H1 (cell line): Measurements from ENCODE around the gene NHEJ1. TPM values are rescaled to one million over a fixed set of nuclear protein-coding genes. Genes with fewer than 3 reads are reported as not detected.

Experiments
- ASH2L ChIP-seq: fragments of 200-600, 300-600 bp; sonication (generic); IDR thresholded peaks from one replicate; pipeline ENCODE4 v1.7.1; 2017; ENCODE audit warnings: low read length
- BRCA1 ChIP-seq: IDR thresholded peaks from 2 replicates; pipeline ENCODE4 v1.6.1; 2012; ENCODE audit warnings: low read depth, low read length, improper control_type of control experiment
- CHD7 ChIP-seq: fragments of 300-600 bp; sonication (generic); IDR thresholded peaks from 2 replicates; pipeline ENCODE4 v1.7.1; 2012; ENCODE audit warnings: low read length, moderate library complexity, mild to moderate bottlenecking, inconsistent platforms; ENCODE audit not compliant: insufficient replicate concordance
- EGR1 ChIP-seq: IDR thresholded peaks from 2 replicates; pipeline ENCODE4 v1.6.1; 2011; ENCODE audit warnings: low read depth, low read length, borderline replicate concordance
- GABPA ChIP-seq: IDR thresholded peaks from 2 replicates; pipeline ENCODE4 v1.6.1; 2011; ENCODE audit warnings: mild to moderate bottlenecking, low read length, moderate library complexity, borderline replicate concordance; ENCODE audit not compliant: insufficient read depth
- NRF1 ChIP-seq: IDR thresholded peaks from 2 replicates; pipeline ENCODE4 v1.6.1; 2011; ENCODE audit warnings: mild to moderate bottlenecking, low read depth, low read length, improper control_type of control experiment
- polyA plus RNA-seq, 7 experiments: library from polyadenylated mRNA; depleted of rRNA in 3 of 7; stranded (reverse) in 5 of 7; unstranded in 2 of 7; fragments of >200 nt in 5 of 7; fragments of 200-250 nt in 2 of 7; gene quantifications; 1 replicate in 5 of 7; 2 replicates in 1 of 7; 4 replicates in 1 of 7; pipeline versions ENCODE4 v1.2.1 to v1.2.3, GENCODE V29; 2011 to 2013; ENCODE audit warnings: missing spikeins in 2 of 7, mixed read lengths in 2 of 7
- total RNA-seq: library from RNA; stranded (reverse); fragmentation: NEBNext Ultra II Directional; extraction: Animal tissue kit (Norgen Biotek cat#: 25700); gene quantifications from 2 replicates; pipeline ENCODE4 v1.2.1, GENCODE V29; 2021

Gene NHEJ1
- total and polyA plus RNA-seq, 2 of the 8 experiments (the other 6 are each of a cell fraction or from before 2014, with no cell fraction given) = 22.7 to 24.1 TPM

- TF ChIP-seq CHD7 (no peak), NRF1 (no peak), GABPA (no peak), EGR1 (no peak), ASH2L (no peak), BRCA1 (no peak)
Observed at GRCh38 chr2:219090436-219091299, 69.9 kb downstream of the NHEJ1 start (continued).
